Measurements from ENCODE around the gene SDHB. TPM values are rescaled to one million over a fixed set of nuclear protein-coding genes. Genes with fewer than 3 reads are reported as not detected.

The SDHB gene
- polyA plus RNA-seq, 1 of the 3 experiments (the other 2 are of a cell fraction): 128 TPM

GRCh38 chr1:17061486-17061885 is 7.7 kb upstream of the SDHB start:
- Histone ChIP-seq H3K9ac (no peak overlapping the region), H3K27ac (ENCODE audit: low read depth in 2 of 2, low read length in 1 of 2) (no peak overlapping the region), H3K79me2 (ENCODE audit: insufficient read depth) (no peaks in the 10 kb centered on the region), H3K9me2 (no peaks in the 10 kb centered on the region), H3K4me2 (no peak overlapping the region), H3K4me1 (ENCODE audit: control insufficient read depth in 1 of 2, insufficient read depth in 2 of 2, low read depth in 1 of 2, low read length in 1 of 2) (no peaks in the 10 kb centered on the region), H4K20me1 (ENCODE audit: insufficient read depth) (no peaks in the 10 kb centered on the region), H3K27me3 (ENCODE audit: insufficient read depth) (peaks cover 8% of the 10 kb centered on the region; the same call in 1 of the 2 replicates), H3F3A (replicated peaks; ENCODE audit: insufficient read depth) (peaks cover 14% of the 10 kb centered on the region), H3K4me3 (ENCODE audit: low read depth in 2 of 2, low read length in 1 of 2) (no peak overlapping the region), H3K36me3 (replicated peaks in 1 of 2; ENCODE audit: control insufficient read depth in 1 of 2, insufficient read depth in 2 of 2, low read length in 1 of 2) (no peaks in the 10 kb centered on the region), H3K9me3 (no peaks in the 10 kb centered on the region), H2AFZ (ENCODE audit: low read depth) (no peak overlapping the region)
- DNase-seq: no peak
- no peak for TF ChIP-seq RFX5 (IDR thresholded peaks at IDR 0.05; ENCODE audit: low read length)
- no peak for TF ChIP-seq TCF12 (IDR thresholded peaks at IDR 0.05)
- no peak for TF ChIP-seq IRF3 (IDR thresholded peaks at IDR 0.05; ENCODE audit: low read depth, low read length)
- TF ChIP-seq RCOR1 (IDR thresholded peaks at IDR 0.05; ENCODE audit: low read length): no peak
- 81% methylated on average over 3 of the region's 3 CpGs for WGBS (ENCODE audit: low lambda C conversion rate)
- POLR2A ChIA-PET: no interaction called here
- CTCF ChIA-PET: interaction anchor here (1.0 to 2.0 kb wide), 4 partner anchors 9 to 275 kb away, joined by 5 to 11 read pairs (median 10); no protein-coding TSS in a partner anchor

- no peak overlapping the region for H3K27ac ChIP-seq (ENCODE audit: low read depth in 2 of 2, low read length in 1 of 2)
- H3K4me3 ChIP-seq (ENCODE audit: low read depth in 2 of 2, low read length in 1 of 2): no peak overlapping the region
- ChIA-PET POLR2A (no interaction called here), CTCF (interaction anchor here (0.6 to 1.9 kb wide), 13 partner anchors 10 to 331 kb away, joined by 3 to 11 read pairs (median 4); no protein-coding TSS in a partner anchor)
- H2AFZ ChIP-seq (ENCODE audit: low read depth): no peak overlapping the region
- H3K9ac ChIP-seq: no peak overlapping the region
- H3K79me2 ChIP-seq (ENCODE audit: insufficient read depth): no peaks in the 10 kb centered on the region
- H3K9me3 ChIP-seq: no peaks in the 10 kb centered on the region
- DNase-seq: no peak
- TF ChIP-seq RCOR1 (IDR thresholded peaks at IDR 0.05; ENCODE audit: low read length): no peak
- TF ChIP-seq SMC3 (IDR thresholded peaks at IDR 0.05; ENCODE audit: low read depth, low read length): no peak
- no peak for TF ChIP-seq PBX3 (IDR thresholded peaks at IDR 0.05)
- no peak for TF ChIP-seq REST (IDR thresholded peaks at IDR 0.05; ENCODE audit: low read depth, low read length)
- no peaks in the 10 kb centered on the region for H4K20me1 ChIP-seq (ENCODE audit: insufficient read depth)
- H3F3A ChIP-seq (replicated peaks; ENCODE audit: insufficient read depth): peaks cover 14% of the 10 kb centered on the region
- WGBS (ENCODE audit: low lambda C conversion rate): 57% methylated on average over 11 of the region's 11 CpGs
- no peak overlapping the region for H3K4me2 ChIP-seq
- no peaks in the 10 kb centered on the region for H3K36me3 ChIP-seq (replicated peaks in 1 of 2; ENCODE audit: control insufficient read depth in 1 of 2, insufficient read depth in 2 of 2, low read length in 1 of 2)
- H3K27me3 ChIP-seq (ENCODE audit: insufficient read depth): peaks cover 8% of the 10 kb centered on the region; the same call in 1 of the 2 replicates
- H3K9me2 ChIP-seq: no peaks in the 10 kb centered on the region
- H3K4me1 ChIP-seq (ENCODE audit: control insufficient read depth in 1 of 2, insufficient read depth in 2 of 2, low read depth in 1 of 2, low read length in 1 of 2): no peaks in the 10 kb centered on the region
These were observed 6.5 kb upstream of the SDHB start for GRCh38 chr1:17060306-17060749.
